Hepatocyte (in vitro differentiated cells): ENCODE data around the gene TASP1. TPM values are rescaled to one million over a fixed set of nuclear protein-coding genes. Genes with fewer than 3 reads are reported as not detected.
A peak's percentile ranks its signal among the peaks of the same experiment; 100 is the strongest.

Experiments
- DNase-seq: peaks from one replicate; pipeline ENCODE4 v3.0.0-alpha.2; 2016; ENCODE audit warnings: low spot score
- H2AFZ ChIP-seq: fragments of 200-600 bp; sonication (generic); 2 replicates; pipeline ENCODE4 v1.6.0; 2016; ENCODE audit warnings: antibody characterized with exemption, mild to moderate bottlenecking
- H3K27ac ChIP-seq: fragments of 200-600 bp; sonication (generic); 2 replicates; pipeline ENCODE4 v1.5.1; 2016; ENCODE audit warnings: mild to moderate bottlenecking
- H3K27me3 ChIP-seq: fragments of 200-600 bp; sonication (generic); 2 replicates; pipeline ENCODE4 v1.6.1; 2016
- H3K36me3 ChIP-seq: fragments of 200-600 bp; sonication (generic); replicated peaks from 2 replicates; pipeline ENCODE4 v1.5.1; 2016; ENCODE audit warnings: low read depth; ENCODE audit not compliant: insufficient read depth
- H3K4me1 ChIP-seq: fragments of 200-600 bp; sonication (generic); 2 replicates; pipeline ENCODE4 v1.5.1; 2016; ENCODE audit warnings: mild to moderate bottlenecking, moderate library complexity; ENCODE audit not compliant: insufficient read depth
- H3K4me2 ChIP-seq: fragments of 200-600 bp; sonication (generic); 2 replicates; pipeline ENCODE4 v1.6.0; 2016
- H3K4me3 ChIP-seq: fragments of 200-600 bp; sonication (generic); 2 replicates; pipeline ENCODE4 v1.5.1; 2016; ENCODE audit warnings: mild to moderate bottlenecking
- H3K79me2 ChIP-seq: fragments of 200-600 bp; sonication (generic); 2 replicates; pipeline ENCODE4 v1.6.0; 2017; ENCODE audit warnings: mild to moderate bottlenecking
- H3K9me2 ChIP-seq: fragments of 200-600 bp; sonication (generic); replicated peaks from 2 replicates; pipeline ENCODE4 v1.6.0; 2017; ENCODE audit warnings: mild to moderate bottlenecking; ENCODE audit not compliant: insufficient read depth
- H3K9me3 ChIP-seq: fragments of 200-600 bp; sonication (generic); 2 replicates; pipeline ENCODE4 v1.5.1; 2016; ENCODE audit warnings: low read depth, mild to moderate bottlenecking
- H4K20me1 ChIP-seq: fragments of 200-600 bp; sonication (generic); 2 replicates; pipeline ENCODE4 v1.6.0; 2016; ENCODE audit warnings: mild to moderate bottlenecking; ENCODE audit not compliant: insufficient read depth, poor library complexity, severe bottlenecking
- EZH2 ChIP-seq: fragments of 200-600 bp; sonication (generic); IDR thresholded peaks from 2 replicates; pipeline ENCODE4 v1.6.1; 2016; ENCODE audit warnings: antibody characterized with exemption, mild to moderate bottlenecking, borderline replicate concordance
- EZH2phosphoT487 ChIP-seq: fragments of 200-600 bp; sonication (generic); IDR thresholded peaks from one replicate; pipeline ENCODE4 v1.6.1; 2018; ENCODE audit warnings: antibody characterized with exemption, mild to moderate bottlenecking, low read depth, moderate library complexity; ENCODE audit not compliant: unreplicated experiment, severe bottlenecking
- WGBS: methylation state at CpG from one replicate; pipeline ENCODE4 v1.1.6; 2016; ENCODE audit warnings: low lambda C conversion rate; ENCODE audit errors: missing lambda C conversion rate; 5-methylcytosine and 5-hydroxymethylcytosine counted together
- polyA plus RNA-seq: library from polyadenylated mRNA; unstranded; fragments of >200 nt; fragmentation: Nextera tagmentation; extraction: Ambion mirVana; gene quantifications from 2 replicates; pipeline ENCODE4 v1.2.1, GENCODE V29; 2016
- total RNA-seq: library from RNA; depleted of rRNA; stranded (reverse); fragments of >200 nt; gene quantifications from 2 replicates; pipeline ENCODE4 v1.2.3, GENCODE V29; 2014
- TF ChIP-seq, protein P1 (sequence below): fragments of 200-600 bp; sonication (generic); IDR thresholded peaks from 2 replicates; pipeline ENCODE4 v1.5.1; 2016; ENCODE audit warnings: antibody characterized with exemption, mild to moderate bottlenecking; ENCODE audit not compliant: poor library complexity

The TASP1 gene
- total and polyA plus RNA-seq, 2 experiments from 2014 or later: 11.1 to 12.9 TPM

- no peak for TF ChIP-seq EZH2phosphoT487
- TF ChIP-seq, protein P1, sequence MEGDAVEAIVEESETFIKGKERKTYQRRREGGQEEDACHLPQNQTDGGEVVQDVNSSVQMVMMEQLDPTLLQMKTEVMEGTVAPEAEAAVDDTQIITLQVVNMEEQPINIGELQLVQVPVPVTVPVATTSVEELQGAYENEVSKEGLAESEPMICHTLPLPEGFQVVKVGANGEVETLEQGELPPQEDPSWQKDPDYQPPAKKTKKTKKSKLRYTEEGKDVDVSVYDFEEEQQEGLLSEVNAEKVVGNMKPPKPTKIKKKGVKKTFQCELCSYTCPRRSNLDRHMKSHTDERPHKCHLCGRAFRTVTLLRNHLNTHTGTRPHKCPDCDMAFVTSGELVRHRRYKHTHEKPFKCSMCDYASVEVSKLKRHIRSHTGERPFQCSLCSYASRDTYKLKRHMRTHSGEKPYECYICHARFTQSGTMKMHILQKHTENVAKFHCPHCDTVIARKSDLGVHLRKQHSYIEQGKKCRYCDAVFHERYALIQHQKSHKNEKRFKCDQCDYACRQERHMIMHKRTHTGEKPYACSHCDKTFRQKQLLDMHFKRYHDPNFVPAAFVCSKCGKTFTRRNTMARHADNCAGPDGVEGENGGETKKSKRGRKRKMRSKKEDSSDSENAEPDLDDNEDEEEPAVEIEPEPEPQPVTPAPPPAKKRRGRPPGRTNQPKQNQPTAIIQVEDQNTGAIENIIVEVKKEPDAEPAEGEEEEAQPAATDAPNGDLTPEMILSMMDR: no peak
- TF ChIP-seq EZH2: no peak
- Histone ChIP-seq H3K27ac (no peak overlapping the region), H3K36me3 (no peaks in the 10 kb centered on the region), H3K4me2 (no peak overlapping the region), H3K4me3 (no peak overlapping the region), H3K9me2 (no peaks in the 10 kb centered on the region), H3K79me2 (no peaks in the 10 kb centered on the region), H2AFZ (no peak overlapping the region), H3K27me3 (no peaks in the 10 kb centered on the region), H3K4me1 (no peaks in the 10 kb centered on the region), H4K20me1 (no peaks in the 10 kb centered on the region), H3K9me3 (no peaks in the 10 kb centered on the region)
- peak; percentile 11 for DNase-seq
- 75% methylated on average over 3 of the region's 3 CpGs for WGBS
Observed at GRCh38 chr20:13452470-13453124, 186.1 kb downstream of the TASP1 start.

DNA sequence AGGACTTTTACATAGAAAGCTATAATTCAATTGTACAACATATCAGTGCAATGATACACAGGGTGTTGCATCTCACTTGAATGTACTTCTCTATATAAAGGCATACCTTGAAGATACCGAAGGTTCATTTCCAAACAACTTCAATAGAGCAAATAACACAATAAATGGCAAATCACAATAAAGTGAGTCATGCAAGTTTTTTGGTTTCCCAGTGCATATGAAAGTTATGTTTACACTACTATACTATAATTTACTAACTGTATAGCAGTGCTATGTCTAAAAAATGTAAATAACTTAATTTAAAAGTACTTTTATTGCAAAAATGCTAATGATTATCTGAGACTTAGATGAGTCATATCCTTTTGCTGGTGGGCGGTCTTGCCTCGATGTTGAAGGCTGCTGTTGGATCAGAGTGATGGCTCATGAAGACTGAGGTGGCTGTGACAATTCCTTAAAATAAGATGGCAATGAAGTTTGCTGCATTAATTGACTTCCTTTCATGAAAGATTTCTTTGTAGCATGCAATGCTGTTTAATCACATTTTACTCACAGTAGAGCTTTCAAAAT, 188.8 kb downstream of the TASP1 start:
- Histone ChIP-seq H3K27me3 (no peaks in the 10 kb centered on the region), H3K4me2 (no peak overlapping the region), H3K27ac (no peak overlapping the region), H3K4me1 (no peaks in the 10 kb centered on the region), H4K20me1 (no peaks in the 10 kb centered on the region), H2AFZ (no peak overlapping the region), H3K4me3 (no peak overlapping the region), H3K9me3 (no peaks in the 10 kb centered on the region), H3K9me2 (no peaks in the 10 kb centered on the region), H3K79me2 (no peaks in the 10 kb centered on the region), H3K36me3 (no peaks in the 10 kb centered on the region)
- WGBS: 93% methylated on average over 3 of the region's 3 CpGs
- TF ChIP-seq EZH2phosphoT487 (no peak), EZH2 (no peak)
- TF ChIP-seq, protein P1: no peak
- DNase-seq: no peak

- no peaks in the 10 kb centered on the region for H3K27me3 ChIP-seq
- no peaks in the 10 kb centered on the region for H3K36me3 ChIP-seq
- no peak overlapping the region for H2AFZ ChIP-seq
- no peaks in the 10 kb centered on the region for H4K20me1 ChIP-seq
- no peaks in the 10 kb centered on the region for H3K79me2 ChIP-seq
- H3K4me1 ChIP-seq: no peaks in the 10 kb centered on the region
- TF ChIP-seq EZH2phosphoT487 (no peak), EZH2 (no peak)
- no peaks in the 10 kb centered on the region for H3K9me2 ChIP-seq
- H3K27ac ChIP-seq: no peak overlapping the region
- no peak for DNase-seq
- H3K4me3 ChIP-seq: no peak overlapping the region
- H3K4me2 ChIP-seq: no peak overlapping the region
- H3K9me3 ChIP-seq: no peaks in the 10 kb centered on the region
Observed at GRCh38 chr20:13447385-13448180, 191.1 kb downstream of the TASP1 start.

DNA sequence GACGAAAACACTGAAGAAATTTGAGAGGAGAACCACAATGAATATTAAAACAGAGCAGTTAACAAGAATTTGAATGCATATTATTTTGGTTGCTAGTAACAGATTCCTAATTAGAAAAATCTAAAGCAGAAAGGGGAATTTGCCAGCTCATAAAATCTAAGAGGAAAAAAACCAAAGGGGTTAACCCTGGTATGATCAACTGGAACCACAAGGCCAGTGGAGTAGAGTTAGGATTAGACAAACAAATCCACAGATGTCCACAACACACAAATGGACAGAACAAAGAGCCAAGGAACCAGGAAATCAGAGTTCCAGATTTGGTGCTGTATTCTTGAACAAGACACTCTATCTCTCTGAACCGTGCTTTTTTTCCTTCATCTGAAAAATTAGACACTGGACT, 195.0 kb downstream of the TASP1 start:
- TF ChIP-seq, protein P1: no peak
- TF ChIP-seq EZH2 (no peak), EZH2phosphoT487 (no peak)
- Histone ChIP-seq H3K4me3 (no peak overlapping the region), H3K4me2 (no peak overlapping the region), H3K36me3 (no peaks in the 10 kb centered on the region), H3K4me1 (no peaks in the 10 kb centered on the region), H3K79me2 (no peaks in the 10 kb centered on the region), H3K9me3 (no peaks in the 10 kb centered on the region), H3K9me2 (no peaks in the 10 kb centered on the region), H3K27me3 (no peaks in the 10 kb centered on the region), H3K27ac (no peak overlapping the region), H2AFZ (no peak overlapping the region), H4K20me1 (no peaks in the 10 kb centered on the region)
- WGBS: 86% methylated on average over 2 of the region's 2 CpGs
- DNase-seq: no peak
